Stimulated activated CD8-positive, alpha-beta memory T cell treated with anti-CD3 and anti-CD28 coated beads, Interleukin-12 subunit alpha, Interleukin-12 subunit beta, amount 100 ng/mL, for 24 hours (primary cell): ENCODE data around the gene RPS15A.
"Not testable (repeated sequence)": the region's sequence is repeated elsewhere in the genome, so short reads cannot be mapped to it uniquely, and the experiment has no call there.

Source experiments
- DNase-seq: peaks from one replicate; pipeline ENCODE4 v3.0.0-alpha.2; 2020; ENCODE audit errors: extremely low read depth

The RPS15A gene

DNA sequence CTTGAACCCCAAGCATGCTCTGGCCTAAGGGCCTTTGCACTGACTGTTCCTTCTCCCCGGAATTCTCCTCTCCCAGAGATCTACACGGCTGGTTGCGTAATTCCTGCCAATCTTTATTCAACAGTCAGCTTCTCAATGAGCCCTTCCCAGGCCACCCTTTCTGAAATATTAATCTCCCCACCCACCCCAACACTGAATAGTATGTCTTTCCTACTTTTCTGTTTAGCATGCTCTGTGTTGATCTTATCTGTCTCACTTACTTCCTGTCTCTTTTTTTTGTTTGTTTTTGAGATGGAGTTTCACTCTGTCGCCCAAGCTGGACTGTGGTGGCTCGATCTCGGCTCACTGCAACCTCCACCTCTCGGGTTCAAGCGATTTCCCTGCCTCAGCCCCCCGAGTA is 33.5 kb downstream of the RPS15A start:
- not testable (repeated sequence) for DNase-seq

DNA sequence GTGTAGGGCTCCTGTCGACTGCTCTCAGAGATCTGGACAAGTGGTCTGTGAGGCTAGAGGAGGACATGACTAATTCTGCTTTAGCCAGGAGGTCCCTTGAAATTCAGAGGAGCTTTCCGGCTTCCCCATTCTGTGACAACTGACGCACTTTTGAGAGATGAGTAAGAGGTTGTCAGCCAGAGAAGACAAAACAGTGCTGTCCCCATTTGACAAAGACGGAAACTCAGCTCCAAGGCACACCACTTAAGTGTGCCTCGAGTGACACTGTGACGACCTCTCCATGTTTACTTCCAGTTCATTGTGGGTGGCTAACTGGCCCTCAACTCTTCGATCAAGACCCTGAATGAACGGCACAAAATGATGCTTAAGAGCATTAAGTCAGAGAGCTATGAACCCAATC is 47.3 kb downstream of the RPS15A start:
- not testable (repeated sequence) for DNase-seq

DNA sequence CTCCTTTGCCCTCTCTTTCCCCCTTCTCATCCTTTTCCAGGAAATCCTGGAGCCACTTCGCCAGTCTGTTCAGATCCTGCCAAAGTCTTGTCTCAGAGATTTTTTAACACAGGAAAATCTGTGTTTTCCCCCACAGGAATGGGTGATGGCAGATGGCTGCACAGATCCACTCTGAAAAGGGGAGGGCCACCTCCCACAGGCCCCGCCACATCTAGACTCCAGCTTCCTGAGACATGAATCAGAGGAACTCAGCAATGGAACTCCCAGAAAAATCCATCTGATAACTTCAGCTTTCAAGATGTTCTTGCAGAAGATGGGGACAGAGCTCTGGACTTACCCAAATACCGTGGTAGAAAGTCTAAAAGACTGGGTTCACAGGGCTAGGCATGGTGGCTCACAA is 50.1 kb downstream of the RPS15A start:
- not testable (repeated sequence) for DNase-seq

- not testable (repeated sequence) for DNase-seq
Observed at GRCh38 chr16:18738768-18739167, 51.4 kb downstream of the RPS15A start.

GRCh38 chr16:18734279-18734678 is 55.9 kb downstream of the RPS15A start:
- not testable (repeated sequence) for DNase-seq
